WTC11 (cell line): ENCODE data around the gene S1PR1. TPM values are rescaled to one million over a fixed set of nuclear protein-coding genes. Genes with fewer than 3 reads are reported as not detected.
A peak's percentile ranks its signal among the peaks of the same experiment; 100 is the strongest.

Experiments
- ATAC-seq: fragments of 200-7000 bp; cut with Tn5 transposase; 2 replicates; pipeline ENCODE4 v1.10.0; 2021; ENCODE audit warnings: mild to moderate bottlenecking, moderate library complexity
- CTCF ChIA-PET: fragments of 300-600 bp; sonication (Branson Sonifier 250); formaldehyde crosslinking; loops from one replicate; lab custom pipeline; 2021; ENCODE audit warnings: antibody characterized with exemption; lab: Charles Lee
- POLR2A ChIA-PET: fragments of 350-600 bp; sonication (Branson Sonifier 250); formaldehyde crosslinking; loops from one replicate; lab custom pipeline; 2021; ENCODE audit warnings: antibody characterized with exemption; lab: Charles Lee
- DNase-seq: peaks from one replicate; pipeline ENCODE4 v3.0.0; 2021; ENCODE audit warnings: low spot score
- H3K27ac Mint-ChIP-seq: 2 replicates; pipeline ENCODE4 v1.8.0; 2021; ENCODE audit warnings: mixed read lengths
- H3K27me3 Mint-ChIP-seq: 2 replicates; pipeline ENCODE4 v1.8.0; 2021; ENCODE audit warnings: low read depth, mild to moderate bottlenecking, moderate library complexity, mixed read lengths
- H3K36me3 Mint-ChIP-seq: 2 replicates; pipeline ENCODE4 v1.8.0; 2021; ENCODE audit warnings: mixed read lengths
- H3K4me1 Mint-ChIP-seq: 2 replicates; pipeline ENCODE4 v1.8.0; 2022; ENCODE audit warnings: mixed read lengths
- H3K4me3 Mint-ChIP-seq: 2 replicates; pipeline ENCODE4 v1.8.0; 2021; ENCODE audit warnings: mild to moderate bottlenecking, moderate library complexity, mixed read lengths
- H3K9me3 Mint-ChIP-seq: 2 replicates; pipeline ENCODE4 v1.8.0; 2021; ENCODE audit warnings: mixed read lengths
- CBFB ChIP-seq: sonication (generic); formaldehyde crosslinking; IDR thresholded peaks from 2 replicates; pipeline ENCODE4 v1.8.1; 2022; ENCODE audit warnings: mild to moderate bottlenecking, low read depth, missing genetic modification reagents
- CREM ChIP-seq: sonication (generic); formaldehyde crosslinking; IDR thresholded peaks from 2 replicates; pipeline ENCODE4 v1.8.1; 2022; ENCODE audit warnings: mild to moderate bottlenecking, missing genetic modification reagents, moderate library complexity
- ELF4 ChIP-seq: sonication (generic); formaldehyde crosslinking; IDR thresholded peaks from 2 replicates; pipeline ENCODE4 v1.8.1; 2022; ENCODE audit warnings: low read depth, mild to moderate bottlenecking, moderate library complexity, missing genetic modification reagents
- GABPB1 ChIP-seq: sonication (generic); formaldehyde crosslinking; IDR thresholded peaks from 2 replicates; pipeline ENCODE4 v1.8.1; 2023; ENCODE audit warnings: mild to moderate bottlenecking, missing genetic modification reagents
- IRF1 ChIP-seq: sonication (generic); formaldehyde crosslinking; IDR thresholded peaks from 2 replicates; pipeline ENCODE4 v1.8.0; 2023; ENCODE audit warnings: missing genetic modification reagents
- IRF2 ChIP-seq: sonication (generic); formaldehyde crosslinking; IDR thresholded peaks from 2 replicates; pipeline ENCODE4 v1.8.0; 2022; ENCODE audit warnings: low read depth, missing genetic modification reagents, borderline replicate concordance
- JUN ChIP-seq: sonication (generic); formaldehyde crosslinking; IDR thresholded peaks from 2 replicates; pipeline ENCODE4 v1.8.0; 2023; ENCODE audit warnings: mild to moderate bottlenecking, missing genetic modification reagents
- MAX ChIP-seq: sonication (generic); formaldehyde crosslinking; IDR thresholded peaks from 2 replicates; pipeline ENCODE4 v1.8.0; 2022; ENCODE audit warnings: mild to moderate bottlenecking, missing genetic modification reagents
- MYBL2 ChIP-seq: sonication (generic); formaldehyde crosslinking; IDR thresholded peaks from 2 replicates; pipeline ENCODE4 v1.8.1; 2023; ENCODE audit warnings: mild to moderate bottlenecking, moderate library complexity, missing genetic modification reagents
- NR1H2 ChIP-seq: sonication (generic); formaldehyde crosslinking; IDR thresholded peaks from 2 replicates; pipeline ENCODE4 v1.9.0; 2021; ENCODE audit warnings: mild to moderate bottlenecking, moderate library complexity, missing genetic modification reagents
- NR3C1 ChIP-seq: sonication (generic); formaldehyde crosslinking; conservative IDR thresholded peaks from 2 replicates; pipeline ENCODE4 v1.8.1; 2023; ENCODE audit warnings: low read depth, mild to moderate bottlenecking, missing genetic modification reagents
- OVOL2 ChIP-seq: fragments of 250-450 bp; sonication (Bioruptor Pico); IDR thresholded peaks from 2 replicates; pipeline ENCODE4 v1.9.0; 2021; ENCODE audit warnings: mild to moderate bottlenecking, borderline replicate concordance
- PREB ChIP-seq: sonication (generic); formaldehyde crosslinking; IDR thresholded peaks from 2 replicates; pipeline ENCODE4 v1.8.1; 2022; ENCODE audit warnings: mild to moderate bottlenecking, missing genetic modification reagents, moderate library complexity, borderline replicate concordance
- SMAD4 ChIP-seq: sonication (generic); formaldehyde crosslinking; IDR thresholded peaks from 2 replicates; pipeline ENCODE4 v1.8.0; 2022; ENCODE audit warnings: mild to moderate bottlenecking, missing genetic modification reagents
- SOX15 ChIP-seq: fragments of 250-450 bp; sonication (Bioruptor Pico); IDR thresholded peaks from 2 replicates; pipeline ENCODE4 v1.9.0; 2021; ENCODE audit warnings: mild to moderate bottlenecking
- TEAD4 ChIP-seq: sonication (generic); formaldehyde crosslinking; IDR thresholded peaks from 2 replicates; pipeline ENCODE4 v1.8.0; 2022; ENCODE audit warnings: mild to moderate bottlenecking, missing genetic modification reagents
- ZNF219 ChIP-seq: sonication (generic); formaldehyde crosslinking; IDR thresholded peaks from 2 replicates; pipeline ENCODE4 v1.8.0; 2023; ENCODE audit warnings: missing genetic modification reagents, mild to moderate bottlenecking, borderline replicate concordance
- ZNF232 ChIP-seq: sonication (generic); formaldehyde crosslinking; IDR thresholded peaks from 2 replicates; pipeline ENCODE4 v1.8.0; 2022; ENCODE audit warnings: mild to moderate bottlenecking, missing genetic modification reagents
- ZNF317 ChIP-seq: sonication (generic); formaldehyde crosslinking; IDR thresholded peaks from 2 replicates; pipeline ENCODE4 v1.8.1; 2023; ENCODE audit warnings: low read depth, mild to moderate bottlenecking, moderate library complexity, missing genetic modification reagents, borderline replicate concordance
- ZNF423 ChIP-seq: fragments of 250-450 bp; sonication (Bioruptor Pico); IDR thresholded peaks from 2 replicates; pipeline ENCODE4 v2.1.2; 2022; ENCODE audit warnings: mild to moderate bottlenecking, moderate library complexity
- ZNF671 ChIP-seq: fragments of 250-450 bp; sonication (Bioruptor Pico); IDR thresholded peaks from 2 replicates; pipeline ENCODE4 v1.8.0; 2021; ENCODE audit warnings: mild to moderate bottlenecking
- total RNA-seq: library from RNA; stranded (reverse); gene quantifications from 3 replicates; pipeline ENCODE4 v1.2.3, GENCODE V29; 2021
- TF ChIP-seq, protein P1 (sequence below): sonication (generic); formaldehyde crosslinking; IDR thresholded peaks from 2 replicates; pipeline ENCODE4 v1.8.0; 2023; ENCODE audit warnings: mild to moderate bottlenecking, missing genetic modification reagents
- TF ChIP-seq, protein P2 (sequence below): fragments of 250-450 bp; sonication (Bioruptor Pico); IDR thresholded peaks from 2 replicates; pipeline ENCODE4 v1.9.0; 2021; ENCODE audit warnings: moderate library complexity, mild to moderate bottlenecking, inconsistent platforms, borderline replicate concordance
- TF ChIP-seq, protein P3 (sequence below): sonication (generic); formaldehyde crosslinking; conservative IDR thresholded peaks from 2 replicates; pipeline ENCODE4 v1.8.1; 2022; ENCODE audit warnings: mild to moderate bottlenecking, missing genetic modification reagents

S1PR1 gene
- total RNA-seq, 1 experiment from 2014 or later = 3.2 TPM

- CTCF ChIA-PET = interaction anchor here (1.0 to 1.4 kb wide), 3 partner anchors 24 to 47 kb away, joined by 4 to 5 read pairs (median 4); no protein-coding TSS in a partner anchor
- Mint-ChIP-seq H3K27ac (peak overlapping the region; percentile 42; the same call in 1 of the 2 replicates), H3K9me3 (no peaks in the 10 kb centered on the region)
- TF ChIP-seq ELF4 (CRISPR knock-in tag) (no peak), CBFB (CRISPR knock-in tag) (no peak), ZNF671 (CRISPR knock-in tag) (no peak), SMAD4 (no peak), OVOL2 (CRISPR knock-in tag) (no peak), JUN (no peak), IRF1 (CRISPR knock-in tag) (no peak), NR3C1 (CRISPR knock-in tag) (no peak), TEAD4 (no peak), NR1H2 (no peak), CREM (CRISPR knock-in tag) (no peak), GABPB1 (CRISPR knock-in tag) (no peak)
- TF ChIP-seq, protein P1, sequence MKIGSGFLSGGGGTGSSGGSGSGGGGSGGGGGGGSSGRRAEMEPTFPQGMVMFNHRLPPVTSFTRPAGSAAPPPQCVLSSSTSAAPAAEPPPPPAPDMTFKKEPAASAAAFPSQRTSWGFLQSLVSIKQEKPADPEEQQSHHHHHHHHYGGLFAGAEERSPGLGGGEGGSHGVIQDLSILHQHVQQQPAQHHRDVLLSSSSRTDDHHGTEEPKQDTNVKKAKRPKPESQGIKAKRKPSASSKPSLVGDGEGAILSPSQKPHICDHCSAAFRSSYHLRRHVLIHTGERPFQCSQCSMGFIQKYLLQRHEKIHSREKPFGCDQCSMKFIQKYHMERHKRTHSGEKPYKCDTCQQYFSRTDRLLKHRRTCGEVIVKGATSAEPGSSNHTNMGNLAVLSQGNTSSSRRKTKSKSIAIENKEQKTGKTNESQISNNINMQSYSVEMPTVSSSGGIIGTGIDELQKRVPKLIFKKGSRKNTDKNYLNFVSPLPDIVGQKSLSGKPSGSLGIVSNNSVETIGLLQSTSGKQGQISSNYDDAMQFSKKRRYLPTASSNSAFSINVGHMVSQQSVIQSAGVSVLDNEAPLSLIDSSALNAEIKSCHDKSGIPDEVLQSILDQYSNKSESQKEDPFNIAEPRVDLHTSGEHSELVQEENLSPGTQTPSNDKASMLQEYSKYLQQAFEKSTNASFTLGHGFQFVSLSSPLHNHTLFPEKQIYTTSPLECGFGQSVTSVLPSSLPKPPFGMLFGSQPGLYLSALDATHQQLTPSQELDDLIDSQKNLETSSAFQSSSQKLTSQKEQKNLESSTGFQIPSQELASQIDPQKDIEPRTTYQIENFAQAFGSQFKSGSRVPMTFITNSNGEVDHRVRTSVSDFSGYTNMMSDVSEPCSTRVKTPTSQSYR (CRISPR knock-in tag) = no peak
- TF ChIP-seq, all 79 proteins: peak for 0
- POLR2A ChIA-PET = no interaction called here
- Mint-ChIP-seq H3K4me1 (peaks cover 26% of the 10 kb centered on the region), H3K4me3 (no peak overlapping the region; the same call in 1 of the 2 replicates), H3K36me3 (no peaks in the 10 kb centered on the region), H3K27me3 (no peaks in the 10 kb centered on the region)
- DNase-seq (no peak), ATAC-seq (peak; percentile 48)
These were observed 26.0 kb downstream of the S1PR1 start for GRCh38 chr1:101262630-101263348.

DNA sequence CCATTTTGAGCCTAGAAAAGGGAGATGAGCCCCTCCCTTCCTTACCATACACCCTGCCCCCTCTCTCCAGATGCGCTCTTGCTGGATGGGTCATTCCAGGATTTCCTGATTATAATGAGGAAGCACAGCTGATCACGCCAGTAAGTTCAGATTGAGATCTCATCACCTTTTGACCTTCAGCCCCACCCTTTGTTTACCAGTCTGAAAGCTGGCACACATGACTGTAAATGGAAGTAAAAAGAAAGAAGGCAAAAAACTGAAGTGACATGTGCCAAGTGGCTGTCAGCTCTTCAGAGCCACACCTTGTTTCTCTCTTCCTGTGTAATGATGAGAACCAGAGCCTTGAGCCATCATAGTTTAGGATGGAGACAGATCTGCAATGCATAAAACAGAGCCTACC, 27.9 kb downstream of the S1PR1 start:
- H3K36me3 Mint-ChIP-seq = no peaks in the 10 kb centered on the region
- DNase-seq (no peak), ATAC-seq (no peak)
- ChIA-PET POLR2A (no interaction called here), CTCF (interaction anchor here (0.9 kb wide), 1 partner anchor 26 kb away, joined by 3 read pairs; no protein-coding TSS in a partner anchor)
- H3K4me3 Mint-ChIP-seq = no peak overlapping the region
- no peaks in the 10 kb centered on the region for H3K9me3 Mint-ChIP-seq
- peaks cover 17% of the 10 kb centered on the region for H3K4me1 Mint-ChIP-seq
- TF ChIP-seq ZNF219 (no peak), PREB (CRISPR knock-in tag) (no peak), IRF2 (CRISPR knock-in tag) (no peak), ZNF317 (CRISPR knock-in tag) (no peak), MAX (no peak), ZNF423 (CRISPR knock-in tag) (no peak), MYBL2 (CRISPR knock-in tag) (no peak), SOX15 (CRISPR knock-in tag) (no peak), ZNF232 (CRISPR knock-in tag) (no peak)
- TF ChIP-seq, protein P2, sequence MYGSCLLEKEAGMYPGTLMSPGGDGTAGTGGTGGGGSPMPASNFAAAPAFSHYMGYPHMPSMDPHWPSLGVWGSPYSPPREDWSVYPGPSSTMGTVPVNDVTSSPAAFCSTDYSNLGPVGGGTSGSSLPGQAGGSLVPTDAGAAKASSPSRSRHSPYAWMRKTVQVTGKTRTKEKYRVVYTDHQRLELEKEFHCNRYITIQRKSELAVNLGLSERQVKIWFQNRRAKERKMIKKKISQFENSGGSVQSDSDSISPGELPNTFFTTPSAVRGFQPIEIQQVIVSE (CRISPR knock-in tag) = no peak
- TF ChIP-seq, protein P3, sequence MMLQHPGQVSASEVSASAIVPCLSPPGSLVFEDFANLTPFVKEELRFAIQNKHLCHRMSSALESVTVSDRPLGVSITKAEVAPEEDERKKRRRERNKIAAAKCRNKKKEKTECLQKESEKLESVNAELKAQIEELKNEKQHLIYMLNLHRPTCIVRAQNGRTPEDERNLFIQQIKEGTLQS = no peak
- no peaks in the 10 kb centered on the region for H3K27me3 Mint-ChIP-seq
- no peak overlapping the region for H3K27ac Mint-ChIP-seq
